Mucosa of rectum (tissue), 2 donors: ENCODE data around the gene LRRK2.

Experiments used
- H3K27ac ChIP-seq, 2 donors: one replicate each; pipeline ENCODE4 v1.7.0; 2013; ENCODE audit warnings: inconsistent platforms in 2 of 2, low read depth in 2 of 2, low read length in 2 of 2
- H3K27me3 ChIP-seq, 2 donors: one replicate each; pipeline ENCODE4 v1.7.0; 2013; ENCODE audit warnings: low read length in 2 of 2; ENCODE audit not compliant: control insufficient read depth in 2 of 2, insufficient read depth in 2 of 2
- H3K36me3 ChIP-seq, 2 donors: one replicate each; pipeline ENCODE4 v1.7.0; 2013; ENCODE audit warnings: low read length in 2 of 2; ENCODE audit not compliant: control insufficient read depth in 2 of 2, insufficient read depth in 2 of 2
- H3K4me1 ChIP-seq, 2 donors: one replicate each; pipeline ENCODE4 v1.7.0; 2013; ENCODE audit warnings: low read length in 2 of 2, mild to moderate bottlenecking in 1 of 2; ENCODE audit not compliant: control insufficient read depth in 2 of 2, insufficient read depth in 2 of 2
- H3K4me3 ChIP-seq, 2 donors: one replicate each; pipeline ENCODE4 v1.7.0; 2013; ENCODE audit warnings: low read length in 2 of 2
- H3K9ac ChIP-seq, 2 donors: one replicate each; pipeline ENCODE4 v1.7.0; 2013; ENCODE audit warnings: low read length in 2 of 2, low read depth in 1 of 2, mild to moderate bottlenecking in 1 of 2
- H3K9me3 ChIP-seq, 2 donors: one replicate each; pipeline ENCODE4 v1.7.0; 2013; ENCODE audit warnings: low read length in 2 of 2; ENCODE audit not compliant: control insufficient read depth in 2 of 2
- donor health status: healthy.
- donor health status: Normal muscosa, but diverticular disease.

The LRRK2 gene

DNA sequence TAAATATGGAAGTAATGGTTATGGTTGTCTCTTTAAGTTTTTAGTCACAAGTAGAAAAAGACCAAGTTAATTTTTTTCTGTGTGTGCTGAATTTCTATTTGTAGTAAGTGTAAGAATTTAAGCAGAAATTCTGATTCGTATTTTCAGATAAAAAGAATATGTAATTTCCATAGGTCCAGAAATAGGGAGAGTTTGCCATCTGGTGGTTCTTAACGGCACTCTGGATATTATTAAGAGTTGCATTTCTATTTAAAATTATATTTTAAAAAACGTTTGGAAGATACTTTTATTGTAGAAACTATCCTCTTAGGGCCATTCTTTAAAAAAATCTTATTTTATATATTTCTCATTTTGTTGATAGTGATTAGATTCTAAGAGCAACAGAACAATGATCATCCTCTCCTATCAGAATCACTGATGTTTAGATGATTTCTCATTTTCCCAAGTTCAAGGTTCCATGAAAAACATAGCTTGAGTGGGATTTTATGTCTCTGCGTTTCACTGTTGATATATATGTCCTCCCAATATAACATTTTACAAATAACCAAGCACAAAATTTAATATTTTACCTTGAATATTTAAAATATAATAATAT is 88.3 kb downstream of the LRRK2 start:
- Histone ChIP-seq H3K9ac (no peak overlapping the region), H3K27me3 (no peaks in the 10 kb centered on the region)

DNA sequence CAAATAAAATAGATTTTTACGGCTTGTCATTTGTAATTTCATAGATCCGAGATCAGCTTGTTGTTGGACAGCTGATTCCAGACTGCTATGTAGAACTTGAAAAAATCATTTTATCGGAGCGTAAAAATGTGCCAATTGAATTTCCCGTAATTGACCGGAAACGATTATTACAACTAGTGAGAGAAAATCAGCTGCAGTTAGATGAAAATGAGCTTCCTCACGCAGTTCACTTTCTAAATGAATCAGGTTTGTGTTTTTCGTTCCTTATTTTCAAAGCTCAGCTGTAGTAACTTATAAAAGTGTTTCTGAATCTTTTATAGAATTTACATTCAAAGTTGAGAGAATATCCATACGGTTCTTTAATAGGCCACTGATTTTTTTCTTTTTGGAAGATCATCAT is 89.1 kb downstream of the LRRK2 start:
- Histone ChIP-seq H3K4me1 (no peaks in the 10 kb centered on the region), H3K36me3 (no peaks in the 10 kb centered on the region), H3K27me3 (no peaks in the 10 kb centered on the region), H3K9ac (no peak overlapping the region), H3K9me3 (no peaks in the 10 kb centered on the region), H3K4me3 (no peak overlapping the region), H3K27ac (no peak overlapping the region)

More for the DNA sequence above, 88.3 kb downstream of the LRRK2 start:
- H3K9me3 ChIP-seq = no peaks in the 10 kb centered on the region
- no peaks in the 10 kb centered on the region for H3K36me3 ChIP-seq
- H3K4me3 ChIP-seq = no peak overlapping the region
- H3K27ac ChIP-seq = no peak overlapping the region
- H3K4me1 ChIP-seq = no peaks in the 10 kb centered on the region

DNA sequence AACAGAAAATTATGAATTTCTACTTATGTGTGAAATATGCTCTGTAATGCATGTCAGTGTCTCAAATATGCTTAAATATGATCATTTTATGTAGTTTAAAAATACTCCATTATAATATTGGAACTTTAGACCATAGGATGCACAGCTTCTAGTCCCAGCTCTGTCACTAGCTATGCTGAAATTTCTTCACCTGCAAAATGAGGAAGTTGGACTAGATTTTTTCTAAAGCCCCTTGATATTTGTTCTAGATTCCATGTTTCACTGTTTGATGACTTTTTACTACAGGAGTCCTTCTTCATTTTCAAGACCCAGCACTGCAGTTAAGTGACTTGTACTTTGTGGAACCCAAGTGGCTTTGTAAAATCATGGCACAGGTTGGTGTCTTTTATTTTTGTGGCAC is 90.1 kb downstream of the LRRK2 start:
- Histone ChIP-seq H3K9ac (no peak overlapping the region), H3K36me3 (no peaks in the 10 kb centered on the region), H3K9me3 (no peaks in the 10 kb centered on the region), H3K27ac (no peak overlapping the region), H3K4me3 (no peak overlapping the region), H3K27me3 (no peaks in the 10 kb centered on the region), H3K4me1 (no peaks in the 10 kb centered on the region)

DNA sequence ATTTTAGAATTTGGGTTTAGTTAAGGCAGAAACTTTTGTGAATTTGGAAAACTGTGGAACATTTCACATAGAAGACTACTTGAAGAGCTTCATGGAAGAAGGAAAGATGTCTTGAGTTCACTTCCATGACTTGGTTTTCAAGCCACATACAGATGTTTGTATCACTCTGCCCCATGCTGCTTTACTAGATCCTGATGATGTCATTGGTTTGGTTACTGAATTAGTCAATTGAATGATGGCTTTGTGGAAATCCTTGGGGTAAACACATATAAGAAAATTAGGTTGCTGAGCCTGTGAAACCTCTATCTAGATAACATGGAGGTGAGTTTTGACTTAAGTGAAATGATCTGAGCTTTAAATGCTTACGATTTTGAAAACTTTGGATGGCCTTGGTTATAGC is 90.6 kb downstream of the LRRK2 start:
- Histone ChIP-seq H3K4me1 (no peaks in the 10 kb centered on the region), H3K27ac (no peak overlapping the region), H3K36me3 (no peaks in the 10 kb centered on the region), H3K4me3 (no peak overlapping the region), H3K9ac (no peak overlapping the region), H3K27me3 (no peaks in the 10 kb centered on the region), H3K9me3 (no peaks in the 10 kb centered on the region)

DNA sequence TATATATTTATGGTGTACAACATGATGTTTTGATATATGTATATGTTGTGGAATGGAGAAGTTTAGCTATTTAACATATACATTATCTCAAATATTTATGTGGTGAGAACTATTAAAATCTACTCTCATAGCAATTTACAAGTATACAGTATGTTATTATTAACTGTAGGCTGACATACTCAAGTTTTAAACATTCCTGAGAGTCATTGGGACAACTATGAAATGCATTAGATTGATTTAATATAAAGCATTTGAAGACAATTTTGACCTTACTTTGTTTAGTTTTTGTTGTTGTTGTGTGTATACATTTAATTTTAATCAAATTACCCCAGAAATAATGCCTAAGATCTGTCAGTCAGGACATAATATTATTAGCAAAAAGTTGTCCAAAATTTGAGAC is 99.5 kb downstream of the LRRK2 start:
- no peak overlapping the region for H3K4me3 ChIP-seq
- no peak overlapping the region for H3K9ac ChIP-seq
- no peak overlapping the region for H3K27ac ChIP-seq
- no peaks in the 10 kb centered on the region for H3K9me3 ChIP-seq
- no peaks in the 10 kb centered on the region for H3K27me3 ChIP-seq
- H3K36me3 ChIP-seq = no peaks in the 10 kb centered on the region
- no peaks in the 10 kb centered on the region for H3K4me1 ChIP-seq

DNA sequence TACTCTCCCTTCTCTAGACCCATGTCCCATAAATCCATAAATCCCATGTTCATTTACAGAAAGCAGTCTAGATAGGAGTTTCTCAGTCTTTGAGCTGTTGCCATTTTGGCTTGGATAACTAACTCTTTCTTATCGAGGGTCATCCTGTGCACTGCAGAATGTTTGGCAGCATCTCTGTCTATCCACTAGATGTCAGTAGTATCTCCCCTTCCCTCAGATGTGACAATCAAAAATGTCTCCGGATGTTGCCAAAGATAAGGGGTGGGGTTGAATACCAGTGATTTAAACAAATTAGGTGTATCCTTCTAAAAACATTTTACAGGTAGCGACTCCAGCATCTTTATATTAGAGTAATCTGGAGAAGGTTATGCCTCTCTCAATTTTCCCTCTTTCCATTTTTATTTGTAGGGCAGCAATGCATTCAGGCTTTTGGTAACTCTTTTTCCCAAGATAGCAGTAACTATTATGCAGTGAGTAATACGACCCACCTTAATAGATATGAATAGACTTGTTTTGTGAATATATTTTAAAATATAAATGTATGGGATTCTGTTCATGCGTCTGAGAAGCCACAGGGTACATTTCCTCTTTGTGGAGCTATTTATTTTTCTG is 100.7 kb downstream of the LRRK2 start:
- H3K36me3 ChIP-seq = no peaks in the 10 kb centered on the region
- H3K9ac ChIP-seq = no peak overlapping the region
- H3K4me1 ChIP-seq = no peaks in the 10 kb centered on the region
- no peaks in the 10 kb centered on the region for H3K9me3 ChIP-seq
- H3K4me3 ChIP-seq = no peak overlapping the region
- no peaks in the 10 kb centered on the region for H3K27me3 ChIP-seq
- H3K27ac ChIP-seq = no peak overlapping the region

DNA sequence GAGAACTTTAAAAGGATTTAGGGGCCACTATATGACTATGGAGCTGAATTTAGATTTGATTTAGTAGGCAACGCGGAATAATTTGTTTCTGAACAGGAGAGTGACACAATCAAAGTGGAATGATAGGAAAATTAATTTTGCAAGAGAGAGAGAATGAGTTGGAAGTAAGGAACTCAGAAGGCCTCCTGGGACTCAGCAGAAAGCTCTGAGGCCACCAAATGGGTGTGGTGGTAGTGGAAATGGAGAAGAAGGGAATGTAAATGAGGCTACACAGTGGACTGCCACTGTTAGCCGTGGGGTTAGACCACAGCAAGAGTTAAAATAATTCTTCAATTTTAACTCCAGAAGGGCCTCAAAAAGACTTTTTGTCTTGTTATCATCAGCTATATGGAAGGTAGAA is 102.7 kb downstream of the LRRK2 start:
- Histone ChIP-seq H3K9me3 (no peaks in the 10 kb centered on the region), H3K9ac (no peak overlapping the region), H3K27ac (no peak overlapping the region), H3K4me1 (no peaks in the 10 kb centered on the region), H3K27me3 (no peaks in the 10 kb centered on the region), H3K4me3 (no peak overlapping the region), H3K36me3 (no peaks in the 10 kb centered on the region)

DNA sequence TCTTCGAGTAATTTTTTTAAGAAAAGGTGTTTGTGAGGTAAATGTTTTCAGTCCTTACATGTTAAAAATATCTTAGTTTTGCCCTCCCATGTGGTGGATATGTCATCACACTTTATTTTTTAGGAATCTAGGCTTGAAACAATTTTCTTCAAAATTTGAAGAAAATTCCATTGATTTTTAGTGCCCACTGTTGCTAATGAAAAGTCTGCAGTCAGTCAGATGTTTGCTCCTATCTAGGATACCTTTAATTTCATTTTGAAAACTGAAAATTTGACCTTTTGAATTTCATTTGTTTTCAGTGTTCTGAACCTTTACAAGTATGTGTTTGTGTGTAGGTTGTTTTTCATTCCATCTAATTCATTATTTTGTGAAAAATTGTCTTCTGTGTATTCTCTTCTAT is 105.4 kb downstream of the LRRK2 start:
- H3K9ac ChIP-seq = no peak overlapping the region
- H3K4me1 ChIP-seq = no peaks in the 10 kb centered on the region
- no peaks in the 10 kb centered on the region for H3K36me3 ChIP-seq
- no peaks in the 10 kb centered on the region for H3K9me3 ChIP-seq
- H3K4me3 ChIP-seq = no peak overlapping the region
- H3K27ac ChIP-seq = no peak overlapping the region
- H3K27me3 ChIP-seq = no peaks in the 10 kb centered on the region

DNA sequence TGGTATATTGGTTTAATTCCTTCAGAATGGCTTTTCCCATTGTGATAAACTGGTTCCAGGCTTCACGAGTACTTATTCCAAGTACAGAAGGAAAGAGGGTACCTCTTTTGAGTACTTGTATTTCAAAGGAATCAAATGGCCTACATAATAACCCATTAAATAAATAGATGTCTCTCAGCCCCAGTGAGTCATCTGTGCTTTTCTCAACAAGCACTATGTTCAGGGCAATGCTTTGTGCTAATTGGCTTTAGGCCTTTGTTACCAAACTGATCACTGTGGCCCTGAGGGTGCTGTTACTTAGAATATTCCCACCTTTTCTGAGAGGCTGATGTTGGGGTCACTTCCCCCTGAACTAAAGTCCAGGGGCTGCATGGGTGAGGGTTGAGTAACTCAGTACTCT is 107.1 kb downstream of the LRRK2 start:
- Histone ChIP-seq H3K36me3 (no peaks in the 10 kb centered on the region), H3K27ac (no peak overlapping the region), H3K4me1 (no peaks in the 10 kb centered on the region), H3K4me3 (no peak overlapping the region), H3K27me3 (no peaks in the 10 kb centered on the region), H3K9ac (no peak overlapping the region), H3K9me3 (no peaks in the 10 kb centered on the region)

DNA sequence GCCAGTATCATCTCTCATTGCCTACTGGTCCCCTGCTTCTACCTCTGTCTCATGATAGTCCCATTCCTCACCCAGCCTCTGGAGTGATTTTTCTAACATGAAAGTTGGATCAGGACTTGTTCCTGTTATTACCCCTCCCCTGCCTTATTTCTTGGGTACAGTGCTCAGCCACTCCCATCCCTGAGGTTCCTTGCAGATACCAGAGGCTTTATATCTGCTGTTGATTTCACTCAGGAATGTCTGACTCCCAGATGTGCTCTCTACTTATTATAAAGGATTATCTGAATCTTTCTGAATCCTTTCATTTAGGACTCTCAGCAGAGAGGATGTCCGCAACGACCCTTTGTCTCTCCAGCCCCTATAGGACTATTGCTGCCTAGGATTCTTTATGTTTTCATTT is 111.2 kb downstream of the LRRK2 start:
- no peak overlapping the region for H3K9ac ChIP-seq
- no peaks in the 10 kb centered on the region for H3K4me1 ChIP-seq
- H3K9me3 ChIP-seq = no peaks in the 10 kb centered on the region
- H3K4me3 ChIP-seq = no peak overlapping the region
- no peaks in the 10 kb centered on the region for H3K36me3 ChIP-seq
- H3K27me3 ChIP-seq = no peaks in the 10 kb centered on the region
- no peak overlapping the region for H3K27ac ChIP-seq
